WTC11 (cell line): ENCODE measurements around the gene TIGD1. TPM values are rescaled to one million over a fixed set of nuclear protein-coding genes. Genes with fewer than 3 reads are reported as not detected.

ENCODE experiments used
- ATAC-seq: fragments of 200-7000 bp; cut with Tn5 transposase; 2 replicates; pipeline ENCODE4 v1.10.0; 2021; ENCODE audit warnings: mild to moderate bottlenecking, moderate library complexity
- CTCF ChIA-PET: fragments of 300-600 bp; sonication (Branson Sonifier 250); formaldehyde crosslinking; loops from one replicate; lab custom pipeline; 2021; ENCODE audit warnings: antibody characterized with exemption; lab: Charles Lee
- POLR2A ChIA-PET: fragments of 350-600 bp; sonication (Branson Sonifier 250); formaldehyde crosslinking; loops from one replicate; lab custom pipeline; 2021; ENCODE audit warnings: antibody characterized with exemption; lab: Charles Lee
- DNase-seq: peaks from one replicate; pipeline ENCODE4 v3.0.0; 2021; ENCODE audit warnings: low spot score
- H3K27ac Mint-ChIP-seq: 2 replicates; pipeline ENCODE4 v1.8.0; 2021; ENCODE audit warnings: mixed read lengths
- H3K27me3 Mint-ChIP-seq: 2 replicates; pipeline ENCODE4 v1.8.0; 2021; ENCODE audit warnings: low read depth, mild to moderate bottlenecking, moderate library complexity, mixed read lengths
- H3K36me3 Mint-ChIP-seq: 2 replicates; pipeline ENCODE4 v1.8.0; 2021; ENCODE audit warnings: mixed read lengths
- H3K4me1 Mint-ChIP-seq: 2 replicates; pipeline ENCODE4 v1.8.0; 2022; ENCODE audit warnings: mixed read lengths
- H3K4me3 Mint-ChIP-seq: 2 replicates; pipeline ENCODE4 v1.8.0; 2021; ENCODE audit warnings: mild to moderate bottlenecking, moderate library complexity, mixed read lengths
- H3K9me3 Mint-ChIP-seq: 2 replicates; pipeline ENCODE4 v1.8.0; 2021; ENCODE audit warnings: mixed read lengths
- ATF3 ChIP-seq: sonication (generic); formaldehyde crosslinking; conservative IDR thresholded peaks from 2 replicates; pipeline ENCODE4 v1.8.1; 2022; ENCODE audit warnings: mild to moderate bottlenecking, missing genetic modification reagents
- CREB1 ChIP-seq: sonication (generic); formaldehyde crosslinking; IDR thresholded peaks from 2 replicates; pipeline ENCODE4 v1.8.0; 2023; ENCODE audit warnings: mild to moderate bottlenecking, missing genetic modification reagents
- CREM ChIP-seq: sonication (generic); formaldehyde crosslinking; IDR thresholded peaks from 2 replicates; pipeline ENCODE4 v1.8.1; 2022; ENCODE audit warnings: mild to moderate bottlenecking, missing genetic modification reagents, moderate library complexity
- FOXP1 ChIP-seq: sonication (generic); formaldehyde crosslinking; IDR thresholded peaks from 2 replicates; pipeline ENCODE4 v1.8.0; 2022; ENCODE audit warnings: missing genetic modification reagents, mild to moderate bottlenecking, moderate library complexity, borderline replicate concordance
- FOXP4 ChIP-seq: sonication (generic); formaldehyde crosslinking; IDR thresholded peaks from 2 replicates; pipeline ENCODE4 v1.8.0; 2022; ENCODE audit warnings: mild to moderate bottlenecking, missing genetic modification reagents
- MLX ChIP-seq: sonication (generic); formaldehyde crosslinking; IDR thresholded peaks from 2 replicates; pipeline ENCODE4 v1.8.1; 2023; ENCODE audit warnings: mild to moderate bottlenecking, missing genetic modification reagents, moderate library complexity
- MYBL2 ChIP-seq: sonication (generic); formaldehyde crosslinking; IDR thresholded peaks from 2 replicates; pipeline ENCODE4 v1.8.1; 2023; ENCODE audit warnings: mild to moderate bottlenecking, moderate library complexity, missing genetic modification reagents
- NFYB ChIP-seq: sonication (generic); formaldehyde crosslinking; conservative IDR thresholded peaks from 2 replicates; pipeline ENCODE4 v1.8.0; 2022; ENCODE audit warnings: low read depth, missing genetic modification reagents
- PRDM15 ChIP-seq: sonication (generic); formaldehyde crosslinking; IDR thresholded peaks from 2 replicates; pipeline ENCODE4 v1.8.0; 2022; ENCODE audit warnings: missing genetic modification reagents
- PREB ChIP-seq: sonication (generic); formaldehyde crosslinking; IDR thresholded peaks from 2 replicates; pipeline ENCODE4 v1.8.1; 2022; ENCODE audit warnings: mild to moderate bottlenecking, missing genetic modification reagents, moderate library complexity, borderline replicate concordance
- TCF7 ChIP-seq: sonication (generic); formaldehyde crosslinking; IDR thresholded peaks from 2 replicates; pipeline ENCODE4 v1.8.0; 2022; ENCODE audit warnings: mild to moderate bottlenecking, low read depth, missing genetic modification reagents, moderate library complexity
- TP53 ChIP-seq: sonication (generic); formaldehyde crosslinking; IDR thresholded peaks from 2 replicates; pipeline ENCODE4 v1.8.1; 2023; ENCODE audit warnings: mild to moderate bottlenecking, missing genetic modification reagents
- ZBTB21 ChIP-seq: sonication (generic); formaldehyde crosslinking; IDR thresholded peaks from 2 replicates; pipeline ENCODE4 v1.8.1; 2023; ENCODE audit warnings: mild to moderate bottlenecking, missing genetic modification reagents, borderline replicate concordance
- ZNF281 ChIP-seq: sonication (generic); formaldehyde crosslinking; IDR thresholded peaks from 2 replicates; pipeline ENCODE4 v1.8.0; 2023; ENCODE audit warnings: mild to moderate bottlenecking, missing genetic modification reagents
- ZNF423 ChIP-seq: fragments of 250-450 bp; sonication (Bioruptor Pico); IDR thresholded peaks from 2 replicates; pipeline ENCODE4 v2.1.2; 2022; ENCODE audit warnings: mild to moderate bottlenecking, moderate library complexity
- ZNF671 ChIP-seq: fragments of 250-450 bp; sonication (Bioruptor Pico); IDR thresholded peaks from 2 replicates; pipeline ENCODE4 v1.8.0; 2021; ENCODE audit warnings: mild to moderate bottlenecking
- total RNA-seq: library from RNA; stranded (reverse); gene quantifications from 3 replicates; pipeline ENCODE4 v1.2.3, GENCODE V29; 2021

TIGD1 gene
- total RNA-seq, 1 experiment from 2014 or later, result 9.0 TPM

GRCh38 chr2:232567721-232568120 lies 17.4 kb upstream of the TIGD1 start:
- Mint-ChIP-seq H3K27me3 (no peaks in the 10 kb centered on the region), H3K4me3 (no peak overlapping the region), H3K4me1 (no peaks in the 10 kb centered on the region), H3K27ac (no peak overlapping the region), H3K9me3 (no peaks in the 10 kb centered on the region)
- ChIA-PET POLR2A (no interaction called here), CTCF (interaction anchor here (0.6 kb wide), 1 partner anchor 29 kb away, joined by 3 read pairs; no protein-coding TSS in a partner anchor)
- DNase-seq (no peak), ATAC-seq (no peak)
- TF ChIP-seq TCF7 (CRISPR knock-in tag) (no peak), TP53 (CRISPR knock-in tag) (no peak), NFYB (no peak), MLX (CRISPR knock-in tag) (no peak), ZBTB21 (CRISPR knock-in tag) (no peak), ZNF671 (CRISPR knock-in tag) (no peak), PRDM15 (CRISPR knock-in tag) (no peak), ATF3 (CRISPR knock-in tag) (no peak), PREB (CRISPR knock-in tag) (no peak), FOXP4 (CRISPR knock-in tag) (no peak), ZNF423 (no peak), CREM (CRISPR knock-in tag) (no peak), ZNF281 (CRISPR knock-in tag) (no peak), MYBL2 (CRISPR knock-in tag) (no peak), CREB1 (CRISPR knock-in tag) (no peak), FOXP1 (no peak)
- TF ChIP-seq, all 79 proteins: peak for 0
- H3K36me3 Mint-ChIP-seq, result peaks cover 61% of the 10 kb centered on the region
